Panc1 (cell line): ENCODE measurements around the gene SDR39U1. TPM values are rescaled to one million over a fixed set of nuclear protein-coding genes. Genes with fewer than 3 reads are reported as not detected.

Experiments used
- ATAC-seq: fragments of 200-7000 bp; cut with Tn5 transposase; 2 replicates; pipeline ENCODE4 v1.9.1; 2020; ENCODE audit warnings: mild to moderate bottlenecking, moderate library complexity
- BruUV-seq: library from RNA; stranded (reverse); fragments of 400-500 nt; replicated peaks from 2 replicates; lab custom pipeline; 2021; lab: Mats Ljungman, UMichigan
- CTCF ChIA-PET: fragments of 300-600 bp; sonication (Branson Sonifier 250); formaldehyde crosslinking; loops from one replicate; lab custom pipeline; 2022; ENCODE audit warnings: antibody characterized with exemption; lab: Charles Lee
- POLR2A ChIA-PET: fragments of 300-600 bp; sonication (Branson Sonifier 250); formaldehyde crosslinking; loops from one replicate; lab custom pipeline; 2022; ENCODE audit warnings: antibody characterized with exemption; lab: Charles Lee
- DNase-seq: peaks from one replicate; pipeline ENCODE4 v3.0.0-alpha.2; 2010; ENCODE audit warnings: low read depth, low spot score
- H3K27ac ChIP-seq: 2 replicates; pipeline ENCODE4 v1.5.1; 2011; ENCODE audit warnings: mild to moderate bottlenecking, low read length, inconsistent platforms
- H3K27me3 ChIP-seq: fragments of 200-500 bp; sonication (Bioruptor generic); 2 replicates; pipeline ENCODE4 v1.6.0; 2014; ENCODE audit warnings: low read length, inconsistent platforms; ENCODE audit not compliant: control insufficient read depth, insufficient read depth
- H3K36me3 ChIP-seq: fragments of 200-500 bp; sonication (Bioruptor generic); 2 replicates; pipeline ENCODE4 v1.5.1; 2014; ENCODE audit warnings: inconsistent platforms, mild to moderate bottlenecking, low read length, moderate library complexity; ENCODE audit not compliant: control insufficient read depth, insufficient read depth
- H3K4me1 ChIP-seq: 2 replicates; pipeline ENCODE4 v1.5.1; 2011; ENCODE audit warnings: inconsistent platforms, mild to moderate bottlenecking, low read length, moderate library complexity; ENCODE audit not compliant: control insufficient read depth, insufficient read depth
- H3K4me3 ChIP-seq, 2 experiments: 2 replicates each; pipeline ENCODE4 v1.5.1; 2011 to 2012; ENCODE audit warnings: low read depth in 2 of 2, low read length in 2 of 2, mild to moderate bottlenecking in 2 of 2, inconsistent platforms in 1 of 2, moderate library complexity in 1 of 2
- H3K9me3 ChIP-seq: fragments of 200-500 bp; sonication (Bioruptor generic); 2 replicates; pipeline ENCODE4 v1.5.1; 2014; ENCODE audit warnings: low read depth, mild to moderate bottlenecking, inconsistent platforms, low read length, moderate library complexity; ENCODE audit not compliant: control insufficient read depth, insufficient read depth
- CTCF ChIP-seq: fragments of 450-650 bp; IDR thresholded peaks from 2 replicates; pipeline ENCODE4 v1.5.1; 2017; ENCODE audit warnings: mild to moderate bottlenecking
- POLR2AphosphoS5 ChIP-seq: IDR thresholded peaks from 2 replicates; pipeline ENCODE4 v1.6.1; 2012; ENCODE audit warnings: mild to moderate bottlenecking, low read depth, low read length, moderate library complexity
- REST ChIP-seq, 2 experiments: IDR thresholded peaks; 2 replicates each; pipeline ENCODE4 v1.6.1; 2011 to 2012; ENCODE audit warnings: low read depth in 2 of 2, control low read depth in 1 of 2, low read length in 1 of 2, mild to moderate bottlenecking in 1 of 2, moderate library complexity in 1 of 2; ENCODE audit not compliant: insufficient read depth in 1 of 2
- SIN3A ChIP-seq: IDR thresholded peaks from 2 replicates; pipeline ENCODE4 v1.6.1; 2012; ENCODE audit warnings: low read depth, mild to moderate bottlenecking, low read length, moderate library complexity, borderline replicate concordance; ENCODE audit not compliant: insufficient read depth
- TCF7L2 ChIP-seq: IDR thresholded peaks from 2 replicates; pipeline ENCODE4 v1.6.1; 2011; ENCODE audit warnings: mild to moderate bottlenecking, low read depth, low read length, inconsistent platforms
- in situ Hi-C: cut with HindIII; loops from 2 replicates; pipeline ENCODE4 v1.10.0; 2016; ENCODE audit warnings: low sequenced_read_pairs, low pct_unique_long_range_greater_than_20kb
- intact Hi-C: fragments of 100-400 bp; cut with micrococcal nuclease; formaldehyde crosslinking; loops from one replicate; pipeline ENCODE4 v1.10.0; 2022; ENCODE audit not compliant: unreplicated experiment
- total RNA-seq: library from RNA; stranded (reverse); gene quantifications from one replicate; pipeline ENCODE4 v1.2.1, GENCODE V29; 2021; ENCODE audit not compliant: unreplicated experiment

The SDR39U1 gene
- total RNA-seq, 1 experiment from 2014 or later, result 54.2 TPM

- ATAC-seq (no peak), DNase-seq (no peak)
- intact Hi-C loops, result no loop called here
- ChIA-PET POLR2A (no interaction called here), CTCF (no interaction called here)
- BruUV-seq, result no TSS peak
- Histone ChIP-seq H3K27me3 (no peaks in the 10 kb centered on the region), H3K36me3 (no peaks in the 10 kb centered on the region), H3K27ac (no peak overlapping the region), H3K9me3 (no peaks in the 10 kb centered on the region), H3K4me1 (no peaks in the 10 kb centered on the region), H3K4me3 (no peak overlapping the region)
- TF ChIP-seq SIN3A (no peak), TCF7L2 (no peak), CTCF (no peak), POLR2AphosphoS5 (no peak), REST (IDR thresholded peaks at IDR 0.05; ENCODE audit: insufficient read depth in 1 of 2, low read depth in 2 of 2, low read length in 1 of 2) (no peak)
- in situ Hi-C loops, result no loop called here
Measured at GRCh38 chr14:24461336-24461735, 18.8 kb upstream of the SDR39U1 start.

- CTCF ChIA-PET, result no interaction called here
- in situ Hi-C loops, result no loop called here
Measured at GRCh38 chr14:24459331-24459730, 16.8 kb upstream of the SDR39U1 start.

More at GRCh38 chr14:24459331-24459730, 16.8 kb upstream of the SDR39U1 start:
- ATAC-seq (no peak), DNase-seq (no peak)
- H3K27me3 ChIP-seq, result no peaks in the 10 kb centered on the region
- BruUV-seq, result no TSS peak
- TF ChIP-seq REST (IDR thresholded peaks at IDR 0.05; ENCODE audit: insufficient read depth in 1 of 2, low read depth in 2 of 2, low read length in 1 of 2), result no peak
- intact Hi-C loops, result no loop called here
- no peak overlapping the region for H3K27ac ChIP-seq
- no peaks in the 10 kb centered on the region for H3K9me3 ChIP-seq
- H3K4me1 ChIP-seq, result no peaks in the 10 kb centered on the region
- H3K36me3 ChIP-seq, result no peaks in the 10 kb centered on the region
- POLR2A ChIA-PET, result no interaction called here
- H3K4me3 ChIP-seq, result no peak overlapping the region
